KBM-7 (cell line): ENCODE measurements around the gene PCDHGA1.
"Not testable (repeated sequence)": the region's sequence is repeated elsewhere in the genome, so short reads cannot be mapped to it uniquely, and the experiment has no call there.

ENCODE experiments used
- DNase-seq: peaks from one replicate; pipeline ENCODE4 v3.0.0-alpha.2; 2015
- in situ Hi-C: fragments of 300-500 bp; cut with MboI; formaldehyde crosslinking; loops from 2 replicates; pipeline ENCODE4 v1.14.3; 2020; ENCODE audit warnings: low sequenced_read_pairs, low pct_unique_long_range_greater_than_20kb, mixed read lengths

The PCDHGA1 gene

GRCh38 chr5:141371572-141372475 is 41.5 kb downstream of the PCDHGA1 start:
- DNase-seq, result no peak
- in situ Hi-C loops, result loop anchor here (25.0 kb wide), 1 partner anchor 190 kb away; no protein-coding TSS in a partner anchor

- in situ Hi-C loops, result loop anchor here (25.0 kb wide), 1 partner anchor 189 kb away; no protein-coding TSS in a partner anchor
- no peak for DNase-seq
Measured at GRCh38 chr5:141373673-141374317, 43.5 kb downstream of the PCDHGA1 start, which contains the start of gene PCDHGA6. Gene PCDHGA6, plus strand, starts transcription at chr5:141373891. Its CDS starts 193 bp downstream, at chr5:141374084.

- in situ Hi-C loops, result loop anchor here (25.0 kb wide), 1 partner anchor 188 kb away; no protein-coding TSS in a partner anchor
- DNase-seq, result no peak
Measured at GRCh38 chr5:141374627-141375026, 44.3 kb downstream of the PCDHGA1 start.

GRCh38 chr5:141375444-141376155 is 45.3 kb downstream of the PCDHGA1 start:
- DNase-seq, in situ Hi-C loops: not testable (repeated sequence)

GRCh38 chr5:141382469-141383294 is 52.4 kb downstream of the PCDHGA1 start, which contains the start of gene PCDHGA7:
Gene PCDHGA7, plus strand, starts transcription at chr5:141382742. Its CDS starts 158 bp downstream, at chr5:141382900.
- in situ Hi-C loops, result no loop called here
- DNase-seq, result no peak

- DNase-seq, result no peak
- in situ Hi-C loops, result no loop called here
Measured at GRCh38 chr5:141383345-141383744, 53.0 kb downstream of the PCDHGA1 start.

- in situ Hi-C loops, result no loop called here
Measured at GRCh38 chr5:141384471-141385267, 54.4 kb downstream of the PCDHGA1 start.

GRCh38 chr5:141387557-141388311 is 57.4 kb downstream of the PCDHGA1 start, which contains the start of gene PCDHGB4:
Gene PCDHGB4, plus strand, starts transcription at chr5:141387698. Its CDS starts 187 bp downstream, at chr5:141387885.
- in situ Hi-C loops, DNase-seq: not testable (repeated sequence)

More at GRCh38 chr5:141384471-141385267, 54.4 kb downstream of the PCDHGA1 start:
- DNase-seq, result no peak

- in situ Hi-C loops, result no loop called here
- no peak for DNase-seq
Measured at GRCh38 chr5:141388661-141389060, 58.3 kb downstream of the PCDHGA1 start.

GRCh38 chr5:141389153-141390042 is 59.1 kb downstream of the PCDHGA1 start:
- in situ Hi-C loops, result no loop called here
- no peak for DNase-seq

- no peak for DNase-seq
Measured at GRCh38 chr5:141392429-141393198, 62.3 kb downstream of the PCDHGA1 start, which contains the start of gene PCDHGA8. Gene PCDHGA8, plus strand, starts transcription at chr5:141392633. Its CDS starts 181 bp downstream, at chr5:141392814.

GRCh38 chr5:141393267-141393666 is 63.0 kb downstream of the PCDHGA1 start:
- in situ Hi-C loops, result no loop called here
- DNase-seq, result no peak

More at GRCh38 chr5:141392429-141393198, 62.3 kb downstream of the PCDHGA1 start, which contains the start of gene PCDHGA8:
- in situ Hi-C loops, result no loop called here

- DNase-seq, in situ Hi-C loops: not testable (repeated sequence)
Measured at GRCh38 chr5:141394401-141395187, 64.3 kb downstream of the PCDHGA1 start.
